NT2/D1 (cell line): Measurements from ENCODE around the gene OR51B5.
"Not testable (repeated sequence)": the region's sequence is repeated elsewhere in the genome, so short reads cannot be mapped to it uniquely, and the experiment has no call there.

Experiments used
- DNase-seq: peaks from one replicate; pipeline ENCODE4 v3.0.0-alpha.2; 2011; ENCODE audit warnings: low read depth, low spot score
- H3K27me3 ChIP-seq: 2 replicates; pipeline ENCODE4 v1.6.0; 2011; ENCODE audit warnings: mild to moderate bottlenecking; ENCODE audit not compliant: insufficient read length, insufficient read depth
- H3K36me3 ChIP-seq: 2 replicates; pipeline ENCODE4 v1.6.1; 2011; ENCODE audit warnings: mild to moderate bottlenecking, low read length, mixed read lengths; ENCODE audit not compliant: insufficient read depth, insufficient read length
- H3K4me1 ChIP-seq: 2 replicates; pipeline ENCODE4 v1.5.1; 2011; ENCODE audit not compliant: insufficient read depth, insufficient read length
- H3K4me3 ChIP-seq: 2 replicates; pipeline ENCODE4 v1.5.1; 2011; ENCODE audit warnings: low read depth; ENCODE audit not compliant: insufficient read length
- H3K9ac ChIP-seq: 2 replicates; pipeline ENCODE4 v1.6.0; 2011; ENCODE audit warnings: low read depth; ENCODE audit not compliant: insufficient read length
- H3K9me3 ChIP-seq: 2 replicates; pipeline ENCODE4 v1.5.1; 2011; ENCODE audit warnings: mild to moderate bottlenecking, low read length; ENCODE audit not compliant: insufficient read depth
- SUZ12 ChIP-seq: IDR thresholded peaks from 2 replicates; pipeline ENCODE4 v1.6.1; 2011; ENCODE audit not compliant: insufficient read length, insufficient read depth; ENCODE audit errors: extremely low read depth
- YY1 ChIP-seq: IDR thresholded peaks from 2 replicates; pipeline ENCODE4 v1.6.1; 2011; ENCODE audit not compliant: insufficient read length, insufficient read depth
- ZNF274 ChIP-seq: IDR thresholded peaks from 2 replicates; pipeline ENCODE4 v1.6.1; 2011; ENCODE audit warnings: mild to moderate bottlenecking, low read depth, low read length

The OR51B5 gene

DNA sequence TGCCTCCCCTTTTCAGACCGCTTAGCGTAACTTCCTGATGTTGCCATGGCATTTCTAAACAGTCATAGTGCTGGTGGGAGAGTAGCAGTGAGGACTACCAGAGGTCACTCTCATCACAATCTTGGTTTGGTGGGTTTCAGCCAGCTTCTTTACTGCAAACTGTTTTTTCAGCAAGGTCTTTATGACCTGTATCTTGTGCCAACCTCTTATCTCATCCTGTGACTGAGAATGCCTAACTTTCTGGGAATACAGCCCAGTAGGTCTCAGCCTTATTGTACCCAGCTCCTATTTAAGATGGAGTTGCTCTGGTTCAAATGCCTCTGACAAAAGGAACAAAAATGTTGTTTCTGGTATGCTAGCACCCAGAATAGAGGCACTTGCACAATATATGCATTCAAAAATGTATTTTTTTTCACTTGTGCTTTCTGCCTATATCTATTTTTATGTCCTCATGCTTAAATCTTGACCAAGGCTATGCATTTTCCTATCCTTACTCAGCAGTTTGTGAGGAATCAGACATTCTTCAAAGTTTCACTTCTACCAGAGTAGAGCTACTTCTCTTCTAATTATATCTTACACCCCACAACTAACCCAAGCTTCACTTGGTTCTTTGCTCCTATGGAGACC is 24.2 kb upstream of the OR51B5 start:
- Histone ChIP-seq H3K4me1 (no peaks in the 10 kb centered on the region), H3K4me3 (no peak overlapping the region), H3K27me3 (no peaks in the 10 kb centered on the region), H3K9me3 (peaks cover 2% of the 10 kb centered on the region), H3K9ac (no peak overlapping the region), H3K36me3 (no peaks in the 10 kb centered on the region)
- no peak for DNase-seq
- TF ChIP-seq ZNF274 = no peak
- TF ChIP-seq YY1 = no peak
- no peak for TF ChIP-seq SUZ12

DNA sequence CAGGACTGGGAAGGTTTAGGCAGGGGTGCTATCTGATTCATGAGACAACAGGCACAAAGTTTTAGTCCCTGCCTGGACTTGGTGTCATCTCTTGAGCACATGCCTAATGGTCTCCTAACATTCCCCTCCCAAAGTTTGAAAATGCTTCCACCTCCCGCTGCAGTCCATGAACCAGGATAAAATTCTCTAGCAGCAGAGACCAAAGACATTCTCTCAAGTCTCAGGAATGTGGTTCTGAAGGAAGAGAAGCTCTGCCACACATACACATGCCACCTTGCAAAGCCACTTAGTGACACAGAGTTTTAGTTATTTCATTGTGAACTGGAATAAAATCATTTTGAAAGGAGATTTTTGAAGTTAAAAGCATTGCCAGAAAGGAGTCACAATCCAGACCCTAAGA is 23.5 kb upstream of the OR51B5 start:
- Histone ChIP-seq H3K9me3 (no peaks in the 10 kb centered on the region), H3K4me3 (no peak overlapping the region), H3K36me3 (no peaks in the 10 kb centered on the region), H3K27me3 (no peaks in the 10 kb centered on the region), H3K9ac (no peak overlapping the region), H3K4me1 (no peaks in the 10 kb centered on the region)
- no peak for DNase-seq
- TF ChIP-seq ZNF274 (no peak), YY1 (no peak), SUZ12 (no peak)

- DNase-seq, H3K9ac ChIP-seq, H3K9me3 ChIP-seq, H3K4me3 ChIP-seq, H3K4me1 ChIP-seq, H3K36me3 ChIP-seq, H3K27me3 ChIP-seq: not testable (repeated sequence)
Measured at GRCh38 chr11:5366365-5366764, 23.0 kb upstream of the OR51B5 start.

- Histone ChIP-seq H3K9ac (no peak overlapping the region), H3K36me3 (no peaks in the 10 kb centered on the region), H3K4me3 (no peak overlapping the region), H3K4me1 (no peaks in the 10 kb centered on the region), H3K27me3 (no peaks in the 10 kb centered on the region), H3K9me3 (no peaks in the 10 kb centered on the region)
- no peak for DNase-seq
- TF ChIP-seq SUZ12 = no peak
- no peak for TF ChIP-seq ZNF274
- no peak for TF ChIP-seq YY1
Measured at GRCh38 chr11:5364214-5364613, 20.9 kb upstream of the OR51B5 start.

GRCh38 chr11:5363679-5364078 is 20.4 kb upstream of the OR51B5 start:
- H3K36me3 ChIP-seq = no peaks in the 10 kb centered on the region
- no peak overlapping the region for H3K4me3 ChIP-seq
- H3K9me3 ChIP-seq = no peaks in the 10 kb centered on the region
- TF ChIP-seq YY1 = no peak
- TF ChIP-seq ZNF274 = no peak
- TF ChIP-seq SUZ12 = no peak
- no peak for DNase-seq
- no peaks in the 10 kb centered on the region for H3K4me1 ChIP-seq
- no peaks in the 10 kb centered on the region for H3K27me3 ChIP-seq
- H3K9ac ChIP-seq = no peak overlapping the region

DNA sequence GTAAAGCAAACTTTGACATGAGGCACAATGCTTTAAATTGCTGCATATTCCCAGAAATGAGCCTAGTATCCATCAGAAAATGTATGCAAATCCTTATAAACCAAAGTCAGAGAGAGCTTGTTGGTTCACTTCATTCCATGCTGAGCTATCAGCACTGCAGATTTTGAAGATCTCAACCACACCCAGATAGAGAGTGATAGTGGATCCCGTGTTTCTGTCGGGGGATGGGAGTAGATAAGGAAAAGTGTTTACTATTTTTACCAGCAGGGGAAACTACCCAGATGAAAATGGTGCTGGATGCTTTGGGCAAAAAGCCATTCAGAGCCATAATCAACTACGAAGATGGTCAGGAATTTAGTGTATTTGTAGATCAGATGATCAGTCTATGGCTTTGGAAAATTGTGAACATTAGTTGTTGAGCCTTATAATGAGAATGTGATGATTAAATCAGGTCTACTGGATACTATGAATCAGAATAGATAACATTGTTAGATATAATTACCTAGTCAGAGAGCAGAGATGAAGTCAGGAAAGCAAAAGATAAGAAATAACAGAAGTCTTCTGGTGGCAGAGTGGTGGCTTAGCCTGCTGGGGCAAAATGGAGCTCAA is 18.8 kb upstream of the OR51B5 start:
- Histone ChIP-seq H3K9me3 (no peaks in the 10 kb centered on the region), H3K27me3 (no peaks in the 10 kb centered on the region), H3K4me1 (no peaks in the 10 kb centered on the region), H3K9ac (no peak overlapping the region), H3K4me3 (no peak overlapping the region), H3K36me3 (no peaks in the 10 kb centered on the region)
- DNase-seq = no peak
- TF ChIP-seq SUZ12 (no peak), YY1 (no peak), ZNF274 (no peak)

- not testable (repeated sequence) for H3K4me1 ChIP-seq, H3K9ac ChIP-seq, H3K36me3 ChIP-seq, DNase-seq, H3K27me3 ChIP-seq, H3K9me3 ChIP-seq, H3K4me3 ChIP-seq
Measured at GRCh38 chr11:5356031-5356430, 12.7 kb upstream of the OR51B5 start.

DNA sequence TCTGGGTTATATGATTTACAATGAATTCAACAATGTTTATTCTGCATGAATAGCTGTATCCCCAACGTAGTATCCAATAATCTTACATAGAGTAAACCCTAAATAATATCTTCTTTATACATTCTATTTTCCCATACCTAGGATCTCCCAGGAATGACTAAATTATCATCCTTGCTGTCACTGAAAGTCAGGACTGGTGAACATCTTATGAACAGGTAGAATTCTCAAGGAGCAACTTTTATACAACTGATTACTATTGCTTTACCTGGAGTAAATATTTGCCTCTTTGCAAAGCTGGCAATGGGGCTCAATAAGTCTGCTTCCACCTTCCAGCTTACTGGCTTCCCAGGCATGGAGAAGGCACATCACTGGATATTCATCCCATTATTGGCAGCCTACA is 7.9 kb upstream of the OR51B5 start, which contains the start of gene OR51B6:
Gene OR51B6 (plus strand): TSS at position 301 of the 400 bp plus-strand sequence. CDS start 0 bp downstream, at position 301.
- Histone ChIP-seq H3K4me3 (no peak within 1 kb of the TSS), H3K9me3 (no peaks in the 10 kb centered on the region), H3K27me3 (no peaks in the 10 kb centered on the region), H3K36me3 (no peaks in the 10 kb centered on the region), H3K4me1 (no peaks in the 10 kb centered on the region), H3K9ac (no peak within 1 kb of the TSS)
- no peak for TF ChIP-seq ZNF274
- no peak for TF ChIP-seq YY1
- no peak for TF ChIP-seq SUZ12
- no peak for DNase-seq
